COLO668 (cell line): ENCODE data around the gene APOH.
"Not testable (repeated sequence)": the region's sequence is repeated elsewhere in the genome, so short reads cannot be mapped to it uniquely, and the experiment has no call there.

Experiments used
- DNase-seq: peaks from one replicate; lab custom pipeline; 2025; ENCODE audit not compliant: unreplicated experiment; lab: John Stamatoyannopoulos, UW

Gene APOH

GRCh38 chr17:66228887-66229782 lies at the start of gene APOH:
Gene APOH (minus strand): TSS chr17:66229415. CDS start chr17:66229379, 36 bp downstream.
- DNase-seq: no peak

- no peak for DNase-seq
Observed at GRCh38 chr17:66277191-66277590, 48.0 kb upstream of the APOH start.

GRCh38 chr17:66276328-66276937 lies 47.2 kb upstream of the APOH start:
- no peak for DNase-seq

- DNase-seq: no peak
Observed at GRCh38 chr17:66275651-66276050, 46.4 kb upstream of the APOH start.

DNA sequence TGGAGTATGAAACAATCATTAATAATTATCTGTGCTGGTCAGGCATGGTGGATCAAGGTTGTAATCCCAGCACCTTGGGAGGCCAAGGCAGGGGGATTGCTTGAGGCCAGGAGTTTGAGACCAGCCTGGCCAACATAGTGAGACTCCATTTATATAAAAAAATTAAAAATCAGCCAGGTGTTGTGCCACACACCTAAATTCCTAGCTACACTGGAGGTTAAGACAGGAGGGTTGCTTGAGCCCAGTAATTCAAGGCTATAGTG lies 44.3 kb upstream of the APOH start:
- DNase-seq: no peak

DNA sequence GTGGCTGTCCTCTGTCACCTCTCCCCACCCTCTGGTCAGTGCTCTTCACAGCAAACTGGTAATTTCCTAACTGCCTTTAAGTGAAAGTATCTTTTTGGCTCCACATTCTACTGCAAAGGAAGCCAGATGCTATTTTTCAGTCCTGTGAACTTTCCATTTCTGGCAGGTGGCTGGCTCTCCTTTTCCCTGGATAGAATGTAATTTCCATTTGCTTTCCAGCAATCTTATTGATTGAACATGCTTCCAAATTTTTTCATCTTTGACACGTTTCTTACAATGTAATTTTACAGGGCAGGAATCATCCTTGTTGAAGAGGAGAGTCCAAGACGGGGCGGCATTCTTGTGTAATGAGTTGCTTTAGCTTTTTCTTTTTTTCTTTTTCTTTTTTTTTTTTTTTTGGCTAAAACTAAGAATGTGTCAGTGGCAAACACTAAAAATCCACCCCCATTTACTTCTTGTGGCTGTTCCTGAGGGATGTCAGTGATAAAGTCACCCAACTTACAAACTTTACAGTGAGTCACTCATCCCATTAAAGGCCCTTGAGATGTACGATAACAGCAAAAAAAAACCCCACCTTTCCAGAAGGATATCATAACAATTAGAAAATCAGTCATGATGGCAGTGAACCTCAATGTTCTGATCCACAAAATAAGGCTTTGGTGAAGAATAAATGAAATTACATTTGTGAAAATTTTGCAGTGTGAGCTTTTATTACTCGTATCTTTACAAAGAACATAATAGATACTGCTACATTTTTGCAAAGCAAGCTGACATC lies 43.8 kb upstream of the APOH start:
- no peak for DNase-seq

- DNase-seq: no peak
Observed at GRCh38 chr17:66271512-66271911, 42.3 kb upstream of the APOH start.

- no peak for DNase-seq
Observed at GRCh38 chr17:66270106-66270505, 40.9 kb upstream of the APOH start.

GRCh38 chr17:66268247-66268927 lies 39.2 kb upstream of the APOH start:
- no peak for DNase-seq

- DNase-seq: no peak
Observed at GRCh38 chr17:66264696-66265095, 35.5 kb upstream of the APOH start.

DNA sequence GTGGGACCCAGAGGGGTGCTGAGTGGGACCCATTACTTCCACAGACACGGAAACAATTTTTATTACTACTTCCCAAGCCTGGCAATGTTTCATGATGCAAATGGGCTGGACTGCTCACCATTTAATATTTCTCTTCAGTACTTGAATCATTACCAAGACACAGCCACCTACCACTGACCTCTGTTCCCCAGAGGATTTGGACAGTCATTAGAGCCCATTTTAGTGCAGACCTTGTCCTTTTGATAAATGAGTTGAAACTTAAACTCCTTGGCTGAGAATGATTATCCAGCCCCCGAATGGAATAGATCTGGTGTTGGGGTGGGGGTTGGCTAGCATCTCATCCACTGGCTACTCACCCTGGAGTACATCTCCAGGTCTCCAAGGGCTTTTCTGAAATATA lies 33.6 kb upstream of the APOH start:
- no peak for DNase-seq

GRCh38 chr17:66260688-66261087 lies 31.5 kb upstream of the APOH start:
- no peak for DNase-seq

- no peak for DNase-seq
Observed at GRCh38 chr17:66260275-66260674, 31.1 kb upstream of the APOH start.

DNA sequence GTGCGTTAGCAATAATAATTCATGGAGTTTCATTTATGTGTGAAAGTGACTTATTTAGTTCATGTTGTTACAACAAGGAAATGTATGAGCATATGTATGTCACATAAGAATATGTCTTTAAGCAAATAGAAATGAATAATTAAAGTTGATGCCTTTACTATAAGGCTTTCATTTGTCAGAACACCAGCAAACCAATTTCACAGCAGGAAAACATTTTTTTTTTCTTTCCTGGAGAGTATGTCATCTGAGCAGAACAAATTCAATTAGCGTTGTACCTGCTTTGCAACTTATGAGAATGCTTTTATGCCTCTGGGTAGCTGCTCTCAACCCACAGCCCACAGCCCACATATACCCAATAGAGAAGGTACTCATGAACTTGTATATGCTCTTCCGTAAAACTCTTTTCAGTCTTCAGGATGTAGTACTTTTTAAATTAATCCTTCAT lies 26.3 kb upstream of the APOH start:
- DNase-seq: no peak

DNA sequence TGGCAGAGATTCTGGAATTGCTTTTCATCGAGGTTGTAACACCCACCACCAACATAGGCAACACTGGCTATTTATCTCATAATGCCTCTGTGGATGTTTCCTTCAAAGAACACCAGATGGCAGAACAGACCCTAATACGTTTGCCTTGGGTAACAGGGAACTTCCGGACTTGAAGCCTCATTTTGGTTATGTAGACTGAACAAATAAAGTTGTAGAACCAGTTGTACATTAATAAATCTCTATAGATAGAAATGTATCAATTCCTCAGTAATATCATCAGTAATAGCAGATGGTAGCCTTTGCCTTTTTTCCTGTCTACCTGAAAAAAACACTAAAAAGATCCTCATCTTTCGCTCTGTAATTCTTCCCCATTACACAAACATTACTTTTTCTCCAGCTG lies 25.9 kb upstream of the APOH start:
- peak; percentile 15 for DNase-seq

DNA sequence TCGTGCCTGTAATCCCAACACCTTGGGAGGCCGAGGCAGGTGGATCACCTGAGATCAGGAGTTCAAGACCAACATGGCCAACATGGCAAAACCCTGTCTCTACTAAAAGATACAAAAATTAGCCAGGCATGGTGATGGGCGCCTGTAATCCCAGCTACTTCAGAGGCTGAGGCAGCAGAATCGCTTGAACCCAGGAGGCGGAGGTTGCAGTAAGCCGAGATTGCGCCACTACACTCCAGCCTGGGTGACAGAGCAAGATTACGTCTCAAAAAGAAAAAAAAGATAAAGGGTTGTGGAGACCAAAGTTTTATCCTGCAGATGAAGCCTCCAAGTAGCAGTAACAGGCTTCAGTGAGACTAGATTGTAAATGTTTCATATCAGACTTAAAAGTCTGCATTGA lies 24.2 kb upstream of the APOH start:
- not testable (repeated sequence) for DNase-seq

DNA sequence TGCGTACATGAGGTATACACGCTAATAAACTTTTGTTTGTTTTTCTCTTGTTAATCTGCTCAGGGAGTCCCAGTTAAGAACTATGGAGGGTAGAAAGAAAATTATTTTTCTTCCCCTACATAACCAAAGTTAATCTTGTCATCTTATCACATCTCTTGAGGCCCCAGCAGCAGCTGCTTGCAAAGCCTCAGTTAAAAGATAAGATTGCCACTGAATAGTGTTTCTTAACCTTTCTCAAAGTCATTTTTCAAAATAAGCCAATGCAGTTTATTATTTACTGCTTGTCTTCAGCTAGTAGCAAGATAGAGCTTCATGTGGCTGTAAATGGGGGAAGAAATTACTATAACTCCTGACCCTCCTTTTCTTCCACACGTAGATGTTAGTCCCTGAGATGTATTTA lies 21.5 kb upstream of the APOH start:
- DNase-seq: no peak

- no peak for DNase-seq
Observed at GRCh38 chr17:66248285-66248684, 19.1 kb upstream of the APOH start.

DNA sequence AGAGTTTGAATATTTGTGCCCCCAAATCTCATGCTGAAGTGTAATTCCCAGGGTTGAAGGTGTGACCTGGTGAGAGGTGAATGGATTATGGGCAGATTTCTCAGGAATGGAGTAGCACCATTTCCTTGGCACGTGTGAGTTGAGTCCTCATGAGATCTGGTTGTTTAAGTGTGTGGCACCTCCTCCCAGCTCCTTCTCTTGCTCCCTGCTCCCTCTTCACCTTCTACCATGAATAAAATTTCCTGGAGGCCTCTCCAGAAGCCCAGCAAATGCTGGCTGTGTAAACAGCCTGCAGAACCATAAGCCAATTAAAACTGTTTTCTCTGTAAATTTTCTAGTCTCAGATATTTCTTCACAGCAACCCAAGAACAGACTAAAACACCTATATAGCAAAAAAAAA lies 12.6 kb upstream of the APOH start:
- DNase-seq: no peak

DNA sequence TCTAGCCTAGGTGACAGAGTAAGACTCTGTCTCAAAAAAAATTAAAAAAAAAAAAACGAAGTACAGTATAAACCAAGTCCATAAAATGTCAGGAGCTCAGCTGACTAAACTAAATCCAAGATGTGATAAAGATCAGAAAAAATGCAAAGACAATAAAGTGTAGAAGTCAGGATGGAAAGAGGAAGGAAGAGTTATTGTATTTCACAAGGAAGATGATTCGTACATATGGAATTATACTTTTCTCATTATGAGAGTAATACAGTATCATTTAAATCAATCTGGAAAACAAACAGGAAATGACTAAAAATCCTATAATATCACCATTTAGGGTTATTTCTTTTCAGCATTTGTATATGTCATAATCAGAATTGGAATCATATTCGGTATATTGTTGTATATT lies 11.4 kb upstream of the APOH start:
- DNase-seq: no peak

DNA sequence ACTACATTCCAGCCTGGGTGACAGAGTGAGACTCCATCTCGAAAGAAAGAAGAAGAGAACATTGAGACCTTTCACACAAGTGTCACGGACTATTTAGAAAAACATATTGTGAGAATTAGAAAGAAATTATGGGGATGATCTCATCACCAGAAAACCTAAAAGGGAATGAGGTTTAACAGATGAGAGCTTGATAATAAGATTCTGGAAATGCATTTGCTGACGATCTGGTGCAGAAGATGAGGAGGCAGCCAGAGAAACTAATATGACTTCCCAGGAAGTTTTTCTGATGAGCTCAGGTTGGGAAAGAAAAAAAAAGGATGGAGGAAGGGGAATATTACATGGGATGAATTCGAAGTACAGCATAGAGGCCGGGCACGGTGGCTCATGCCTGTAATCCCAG lies 10.8 kb upstream of the APOH start:
- DNase-seq: no peak
